ENCODE results near the gene CREB3L1. TPM values are rescaled to one million over a fixed set of nuclear protein-coding genes. Genes with fewer than 3 reads are reported as not detected.

Gene CREB3L1
- total RNA-seq, 1 donor from 2014 or later, result 2.4 TPM

- H3K4me3 ChIP-seq (ENCODE audit: low read depth, low read length), result no peak overlapping the region
- no peak for TF ChIP-seq CTCF (conservative IDR thresholded peaks at IDR 0.05; ENCODE audit: low read depth, low read length)
- no peak for DNase-seq (ENCODE audit: low read depth)
Measured at GRCh38 chr11:46281371-46281831, 3.9 kb downstream of the CREB3L1 start.

GRCh38 chr11:46285173-46285572, 7.7 kb downstream of the CREB3L1 start:
- no peak overlapping the region for H3K4me3 ChIP-seq (ENCODE audit: low read depth, low read length)
- no peak for TF ChIP-seq CTCF (conservative IDR thresholded peaks at IDR 0.05; ENCODE audit: low read depth, low read length)
- DNase-seq (ENCODE audit: low read depth), result no peak

GRCh38 chr11:46285594-46286033, 8.2 kb downstream of the CREB3L1 start:
- no peak overlapping the region for H3K4me3 ChIP-seq (ENCODE audit: low read depth, low read length)
- no peak for DNase-seq (ENCODE audit: low read depth)
- no peak for TF ChIP-seq CTCF (conservative IDR thresholded peaks at IDR 0.05; ENCODE audit: low read depth, low read length)

- H3K4me3 ChIP-seq (ENCODE audit: low read depth, low read length), result no peak overlapping the region
- no peak for TF ChIP-seq CTCF (conservative IDR thresholded peaks at IDR 0.05; ENCODE audit: low read depth, low read length)
- DNase-seq (ENCODE audit: low read depth), result no peak
Measured at GRCh38 chr11:46286789-46287188, 9.3 kb downstream of the CREB3L1 start.

GRCh38 chr11:46288451-46288850, 11.0 kb downstream of the CREB3L1 start:
- no peak for TF ChIP-seq CTCF (conservative IDR thresholded peaks at IDR 0.05; ENCODE audit: low read depth, low read length)
- no peak overlapping the region for H3K4me3 ChIP-seq (ENCODE audit: low read depth, low read length)
- DNase-seq (ENCODE audit: low read depth), result no peak

- H3K4me3 ChIP-seq (ENCODE audit: low read depth, low read length), result no peak overlapping the region
- no peak for TF ChIP-seq CTCF (conservative IDR thresholded peaks at IDR 0.05; ENCODE audit: low read depth, low read length)
- DNase-seq (ENCODE audit: low read depth), result no peak
Measured at GRCh38 chr11:46290011-46290410, 12.5 kb downstream of the CREB3L1 start.

GRCh38 chr11:46290598-46291309, 13.3 kb downstream of the CREB3L1 start:
- no peak overlapping the region for H3K4me3 ChIP-seq (ENCODE audit: low read depth, low read length)
- no peak for TF ChIP-seq CTCF (conservative IDR thresholded peaks at IDR 0.05; ENCODE audit: low read depth, low read length)
- peak; percentile 32 for DNase-seq (ENCODE audit: low read depth)

Data from epithelial cell of proximal tubule (primary cell).